Activated naive CD8-positive, alpha-beta T cell treated with anti-CD3 and anti-CD28 coated beads for 36 hours (primary cell): ENCODE data around the gene B3GALT5. TPM values are rescaled to one million over a fixed set of nuclear protein-coding genes. Genes with fewer than 3 reads are reported as not detected.

ENCODE experiments used
- DNase-seq: peaks from one replicate; pipeline ENCODE4 v3.0.0; 2021
- H3K27ac Mint-ChIP-seq: one replicate; pipeline ENCODE4 v1.8.0; 2022; ENCODE audit warnings: mild to moderate bottlenecking, moderate library complexity, mixed read lengths
- H3K27me3 Mint-ChIP-seq: one replicate; pipeline ENCODE4 v1.8.0; 2022; ENCODE audit warnings: mild to moderate bottlenecking, mixed read lengths
- H3K36me3 Mint-ChIP-seq: one replicate; pipeline ENCODE4 v1.8.0; 2021; ENCODE audit warnings: mild to moderate bottlenecking, mixed read lengths
- H3K4me1 Mint-ChIP-seq: one replicate; pipeline ENCODE4 v1.8.0; 2021; ENCODE audit warnings: mixed read lengths
- H3K4me3 Mint-ChIP-seq: one replicate; pipeline ENCODE4 v1.8.0; 2022; ENCODE audit warnings: mild to moderate bottlenecking, moderate library complexity, mixed read lengths
- H3K9me3 Mint-ChIP-seq: one replicate; pipeline ENCODE4 v1.8.0; 2022; ENCODE audit warnings: mixed read lengths
- total RNA-seq, 2 experiments: library from RNA; stranded (reverse); gene quantifications; one replicate each; pipeline ENCODE4 v1.2.3, GENCODE V29; 2021

Gene B3GALT5
- total RNA-seq, 2 experiments from 2014 or later: not detected

- Mint-ChIP-seq H3K9me3 (peaks cover 11% of the 10 kb centered on the region), H3K4me1 (no peaks in the 10 kb centered on the region), H3K4me3 (no peak overlapping the region), H3K36me3 (no peaks in the 10 kb centered on the region), H3K27me3 (peaks cover 9% of the 10 kb centered on the region), H3K27ac (no peak overlapping the region)
- DNase-seq: no peak
Observed at GRCh38 chr21:39649526-39649925, 36.8 kb downstream of the B3GALT5 start.

- peaks cover 7% of the 10 kb centered on the region for H3K27me3 Mint-ChIP-seq
- H3K27ac Mint-ChIP-seq: no peak overlapping the region
- no peaks in the 10 kb centered on the region for H3K36me3 Mint-ChIP-seq
- H3K9me3 Mint-ChIP-seq: peaks cover 11% of the 10 kb centered on the region
- no peaks in the 10 kb centered on the region for H3K4me1 Mint-ChIP-seq
- DNase-seq: no peak
- H3K4me3 Mint-ChIP-seq: no peak overlapping the region
Observed at GRCh38 chr21:39650306-39650705, 37.6 kb downstream of the B3GALT5 start.

GRCh38 chr21:39650801-39651200 is 38.1 kb downstream of the B3GALT5 start:
- no peak overlapping the region for H3K27ac Mint-ChIP-seq
- peaks cover 11% of the 10 kb centered on the region for H3K9me3 Mint-ChIP-seq
- H3K27me3 Mint-ChIP-seq: peaks cover 3% of the 10 kb centered on the region
- no peak overlapping the region for H3K4me3 Mint-ChIP-seq
- no peaks in the 10 kb centered on the region for H3K4me1 Mint-ChIP-seq
- H3K36me3 Mint-ChIP-seq: no peaks in the 10 kb centered on the region
- no peak for DNase-seq

GRCh38 chr21:39651206-39651605 is 38.5 kb downstream of the B3GALT5 start:
- DNase-seq: no peak
- peaks cover 11% of the 10 kb centered on the region for H3K9me3 Mint-ChIP-seq
- H3K27me3 Mint-ChIP-seq: peaks cover 3% of the 10 kb centered on the region
- no peaks in the 10 kb centered on the region for H3K4me1 Mint-ChIP-seq
- no peaks in the 10 kb centered on the region for H3K36me3 Mint-ChIP-seq
- no peak overlapping the region for H3K27ac Mint-ChIP-seq
- no peak overlapping the region for H3K4me3 Mint-ChIP-seq

- H3K36me3 Mint-ChIP-seq: no peaks in the 10 kb centered on the region
- H3K27ac Mint-ChIP-seq: no peak overlapping the region
- no peak for DNase-seq
- no peak overlapping the region for H3K4me3 Mint-ChIP-seq
- H3K27me3 Mint-ChIP-seq: peaks cover under 1% of the 10 kb centered on the region
- no peaks in the 10 kb centered on the region for H3K4me1 Mint-ChIP-seq
- peaks cover 11% of the 10 kb centered on the region for H3K9me3 Mint-ChIP-seq
Observed at GRCh38 chr21:39654951-39655350, 42.2 kb downstream of the B3GALT5 start.

- H3K36me3 Mint-ChIP-seq: no peaks in the 10 kb centered on the region
- peaks cover 11% of the 10 kb centered on the region for H3K9me3 Mint-ChIP-seq
- H3K4me1 Mint-ChIP-seq: no peaks in the 10 kb centered on the region
- no peak for DNase-seq
- peaks cover 7% of the 10 kb centered on the region for H3K27me3 Mint-ChIP-seq
- no peak overlapping the region for H3K27ac Mint-ChIP-seq
- H3K4me3 Mint-ChIP-seq: no peak overlapping the region
Observed at GRCh38 chr21:39655589-39655988, 42.8 kb downstream of the B3GALT5 start.

- H3K4me1 Mint-ChIP-seq: no peaks in the 10 kb centered on the region
- no peaks in the 10 kb centered on the region for H3K36me3 Mint-ChIP-seq
- H3K4me3 Mint-ChIP-seq: no peak overlapping the region
- peaks cover 11% of the 10 kb centered on the region for H3K9me3 Mint-ChIP-seq
- H3K27me3 Mint-ChIP-seq: peaks cover 9% of the 10 kb centered on the region
- no peak overlapping the region for H3K27ac Mint-ChIP-seq
- DNase-seq: no peak
Observed at GRCh38 chr21:39656209-39656608, 43.5 kb downstream of the B3GALT5 start.

GRCh38 chr21:39657091-39657689 is 44.5 kb downstream of the B3GALT5 start:
- Mint-ChIP-seq H3K36me3 (no peaks in the 10 kb centered on the region), H3K27ac (no peak overlapping the region), H3K27me3 (peaks cover 9% of the 10 kb centered on the region), H3K4me3 (no peak overlapping the region), H3K9me3 (peaks cover 8% of the 10 kb centered on the region), H3K4me1 (no peaks in the 10 kb centered on the region)
- no peak for DNase-seq

- Mint-ChIP-seq H3K9me3 (peaks cover 7% of the 10 kb centered on the region), H3K4me3 (no peak overlapping the region), H3K27me3 (peaks cover 9% of the 10 kb centered on the region), H3K27ac (no peak overlapping the region), H3K4me1 (no peaks in the 10 kb centered on the region), H3K36me3 (no peaks in the 10 kb centered on the region)
- DNase-seq: no peak
Observed at GRCh38 chr21:39658066-39658465, 45.3 kb downstream of the B3GALT5 start.

GRCh38 chr21:39659070-39659815 is 46.5 kb downstream of the B3GALT5 start:
- Mint-ChIP-seq H3K27ac (no peak overlapping the region), H3K27me3 (peaks cover 9% of the 10 kb centered on the region), H3K4me1 (no peaks in the 10 kb centered on the region), H3K36me3 (no peaks in the 10 kb centered on the region), H3K9me3 (no peaks in the 10 kb centered on the region), H3K4me3 (no peak overlapping the region)
- no peak for DNase-seq

GRCh38 chr21:39660191-39660980 is 47.6 kb downstream of the B3GALT5 start:
- Mint-ChIP-seq H3K36me3 (no peaks in the 10 kb centered on the region), H3K9me3 (no peaks in the 10 kb centered on the region), H3K27ac (no peak overlapping the region), H3K27me3 (peaks cover 9% of the 10 kb centered on the region), H3K4me1 (no peaks in the 10 kb centered on the region), H3K4me3 (no peak overlapping the region)
- no peak for DNase-seq

- H3K4me1 Mint-ChIP-seq: no peaks in the 10 kb centered on the region
- H3K27me3 Mint-ChIP-seq: peaks cover 9% of the 10 kb centered on the region
- no peaks in the 10 kb centered on the region for H3K9me3 Mint-ChIP-seq
- DNase-seq: no peak
- no peak overlapping the region for H3K27ac Mint-ChIP-seq
- H3K4me3 Mint-ChIP-seq: no peak overlapping the region
- no peaks in the 10 kb centered on the region for H3K36me3 Mint-ChIP-seq
Observed at GRCh38 chr21:39661121-39661520, 48.4 kb downstream of the B3GALT5 start.

GRCh38 chr21:39661740-39662139 is 49.0 kb downstream of the B3GALT5 start:
- H3K4me1 Mint-ChIP-seq: no peaks in the 10 kb centered on the region
- H3K36me3 Mint-ChIP-seq: no peaks in the 10 kb centered on the region
- H3K27me3 Mint-ChIP-seq: peaks cover 9% of the 10 kb centered on the region
- H3K4me3 Mint-ChIP-seq: no peak overlapping the region
- H3K27ac Mint-ChIP-seq: no peak overlapping the region
- H3K9me3 Mint-ChIP-seq: no peaks in the 10 kb centered on the region
- no peak for DNase-seq

- Mint-ChIP-seq H3K27me3 (peaks cover 9% of the 10 kb centered on the region), H3K4me1 (no peaks in the 10 kb centered on the region), H3K4me3 (no peak overlapping the region), H3K9me3 (no peaks in the 10 kb centered on the region), H3K36me3 (no peaks in the 10 kb centered on the region), H3K27ac (no peak overlapping the region)
- DNase-seq: no peak
Observed at GRCh38 chr21:39662411-39662953, 49.7 kb downstream of the B3GALT5 start.

GRCh38 chr21:39663066-39663465 is 50.3 kb downstream of the B3GALT5 start:
- Mint-ChIP-seq H3K36me3 (no peaks in the 10 kb centered on the region), H3K4me1 (no peaks in the 10 kb centered on the region), H3K27me3 (peaks cover 9% of the 10 kb centered on the region), H3K4me3 (no peak overlapping the region), H3K27ac (no peak overlapping the region), H3K9me3 (no peaks in the 10 kb centered on the region)
- no peak for DNase-seq
